HepG2 (cell line): Measurements from ENCODE around the gene RYK. TPM values are rescaled to one million over a fixed set of nuclear protein-coding genes. Genes with fewer than 3 reads are reported as not detected.

ENCODE experiments used
- ATAC-seq: fragments of 200-7000 bp; cut with Tn5 transposase; 3 replicates; pipeline ENCODE4 v1.9.1; 2020; ENCODE audit warnings: mild to moderate bottlenecking, moderate library complexity
- BruUV-seq: library from RNA; stranded (reverse); fragments of 400-500 nt; replicated peaks from 2 replicates; lab custom pipeline; 2021; lab: Mats Ljungman, UMichigan
- CTCF ChIA-PET: fragments of 300-600 bp; formaldehyde crosslinking; extraction: SDS; loops from one replicate; lab custom pipeline; 2021; ENCODE audit warnings: low total read pairs, inconsistent platforms, low intra/inter-chr PET ratio; lab: Yijun Ruan, JAX
- POLR2A ChIA-PET: fragments of 350-600 bp; sonication (Branson Sonifier 250); formaldehyde crosslinking; loops from one replicate; lab custom pipeline; 2020; ENCODE audit warnings: antibody characterized with exemption, inconsistent platforms; lab: Yijun Ruan, JAX
- DNase-seq: peaks from one replicate; pipeline ENCODE4 v3.0.0-alpha.2; 2015; ENCODE audit warnings: low spot score
- FAIRE-seq: peaks from 3 replicates; lab custom pipeline; 2011; peaks lifted over from hg19 to GRCh38; lab: Jason Lieb, UNC
- H2AFZ ChIP-seq: one replicate; pipeline ENCODE4 v1.6.1; 2011; ENCODE audit warnings: low read length, inconsistent platforms
- H3K27ac ChIP-seq: fragments of 300-600 bp; 3 replicates; pipeline ENCODE4 v1.8.0; 2011; ENCODE audit warnings: mixed run types, mild to moderate bottlenecking, mixed read lengths, low read length, inconsistent platforms; ENCODE audit not compliant: insufficient read depth; ENCODE audit errors: extremely low read length
- H3K27me3 ChIP-seq, 2 experiments: fragments of 200-600 bp in 1 of 2; 2 replicates in 1 of 2; 3 replicates in 1 of 2; pipeline versions ENCODE4 v1.6.0 to v1.8.0; 2011; ENCODE audit warnings: low read length in 2 of 2, mild to moderate bottlenecking in 2 of 2, moderate library complexity in 2 of 2, inconsistent platforms in 1 of 2; ENCODE audit not compliant: insufficient read depth in 2 of 2, control insufficient read depth in 1 of 2
- H3K36me3 ChIP-seq, 2 experiments: fragments of 200-600 bp in 1 of 2; replicated peaks in 1 of 2; 2 replicates in 1 of 2; 3 replicates in 1 of 2; pipeline versions ENCODE4 v1.5.1 to v1.8.0; 2011; ENCODE audit warnings: low read length in 2 of 2, inconsistent platforms in 1 of 2; ENCODE audit not compliant: insufficient read depth in 2 of 2, control insufficient read depth in 1 of 2
- H3K4me1 ChIP-seq: 2 replicates; pipeline ENCODE4 v1.5.1; 2012; ENCODE audit warnings: low read length, inconsistent platforms; ENCODE audit not compliant: insufficient read depth
- H3K4me2 ChIP-seq: 2 replicates; pipeline ENCODE4 v1.6.0; 2011; ENCODE audit warnings: low read depth, low read length, inconsistent platforms
- H3K4me3 ChIP-seq, 3 experiments: fragments of 200-600 bp in 1 of 3; sonication (generic), shearing (Covaris generic) in 1 of 3; replicated peaks in 1 of 3; 2 replicates each; pipeline ENCODE4 v1.5.1; 2011 to 2016; ENCODE audit warnings: low read length in 3 of 3, inconsistent platforms in 2 of 3, low read depth in 2 of 3, mild to moderate bottlenecking in 2 of 3, control low read depth in 1 of 3, mixed read lengths in 1 of 3; ENCODE audit not compliant: insufficient read depth in 1 of 3
- H3K79me2 ChIP-seq: one replicate; pipeline ENCODE4 v1.6.1; 2011; ENCODE audit warnings: low read length, inconsistent platforms; ENCODE audit not compliant: insufficient read depth
- H3K9ac ChIP-seq: 2 replicates; pipeline ENCODE4 v1.6.0; 2011; ENCODE audit warnings: mild to moderate bottlenecking, low read depth, low read length, inconsistent platforms; ENCODE audit not compliant: insufficient read depth
- H3K9me3 ChIP-seq: 2 replicates; pipeline ENCODE4 v1.5.1; 2012; ENCODE audit warnings: mild to moderate bottlenecking, low read length
- H4K20me1 ChIP-seq: 2 replicates; pipeline ENCODE4 v1.6.0; 2011; ENCODE audit warnings: inconsistent platforms, mild to moderate bottlenecking, low read length, moderate library complexity; ENCODE audit not compliant: insufficient read depth
- KLF13 ChIP-seq: sonication (generic); formaldehyde crosslinking; IDR thresholded peaks from 2 replicates; pipeline ENCODE4 v1.4.0; 2020; ENCODE audit warnings: mild to moderate bottlenecking, missing genetic modification reagents
- NFE2L2 ChIP-seq: fragments of 150-350 bp; IDR thresholded peaks from 2 replicates; pipeline ENCODE4 v1.6.1; 2014; ENCODE audit warnings: low read length
- ZNF337 ChIP-seq: sonication (generic); formaldehyde crosslinking; IDR thresholded peaks from 2 replicates; pipeline ENCODE4 v1.5.1; 2020; ENCODE audit warnings: missing genetic modification reagents, low read depth, mild to moderate bottlenecking, borderline replicate concordance
- WGBS: methylation state at CpG from one replicate; pipeline ENCODE4 v1.1.6; 2017; ENCODE audit warnings: low lambda C conversion rate; 5-methylcytosine and 5-hydroxymethylcytosine counted together
- in situ Hi-C: cut with HindIII; loops from 2 replicates; pipeline ENCODE4 v1.10.0; 2017; ENCODE audit warnings: low pct_unique_long_range_greater_than_20kb; ENCODE audit not compliant: extremely low pct_ligation_motif_present
- intact Hi-C: fragments of 100-400 bp; cut with micrococcal nuclease; formaldehyde crosslinking; loops from one replicate; pipeline ENCODE4 v1.10.0; 2022; ENCODE audit not compliant: unreplicated experiment
- polyA plus RNA-seq, 8 experiments: library from polyadenylated mRNA; depleted of rRNA in 3 of 8; stranded (reverse) in 7 of 8; unstranded in 1 of 8; fragments of >200 nt; fragmentation: Illumina TruSeq in 4 of 8; extraction: Trizol in 4 of 8; gene quantifications; 2 replicates each; pipeline versions ENCODE4 v1.2.1 to v1.2.3, GENCODE V29; 2011 to 2016; ENCODE audit warnings: low read depth in 4 of 8, missing spikeins in 1 of 8, mixed read lengths in 1 of 8; ENCODE audit not compliant: insufficient read depth in 1 of 8
- total RNA-seq, 5 experiments: library from RNA; depleted of rRNA; stranded (reverse); fragments of >200 nt; fragmentation: Illumina TruSeq; extraction: Trizol; gene quantifications; 2 replicates each; pipeline ENCODE4 v1.2.3, GENCODE V29; 2016; ENCODE audit warnings: low read depth in 1 of 5
- TF ChIP-seq, protein P1 (sequence below): sonication (generic); formaldehyde crosslinking; IDR thresholded peaks from one replicate; pipeline ENCODE4 v1.5.1; 2020; ENCODE audit warnings: mild to moderate bottlenecking, missing genetic modification reagents; ENCODE audit errors: not compliant biosample characterization
- TF ChIP-seq, protein P2 (sequence below): sonication (generic); formaldehyde crosslinking; IDR thresholded peaks from 2 replicates; pipeline ENCODE4 v1.5.0; 2020; ENCODE audit warnings: missing genetic modification reagents, mild to moderate bottlenecking, borderline replicate concordance

The RYK gene
- total and polyA plus RNA-seq, 2 of the 13 experiments (the other 11 are each of a cell fraction or from before 2014, with no cell fraction given), result 35.0 to 66.2 TPM

DNA sequence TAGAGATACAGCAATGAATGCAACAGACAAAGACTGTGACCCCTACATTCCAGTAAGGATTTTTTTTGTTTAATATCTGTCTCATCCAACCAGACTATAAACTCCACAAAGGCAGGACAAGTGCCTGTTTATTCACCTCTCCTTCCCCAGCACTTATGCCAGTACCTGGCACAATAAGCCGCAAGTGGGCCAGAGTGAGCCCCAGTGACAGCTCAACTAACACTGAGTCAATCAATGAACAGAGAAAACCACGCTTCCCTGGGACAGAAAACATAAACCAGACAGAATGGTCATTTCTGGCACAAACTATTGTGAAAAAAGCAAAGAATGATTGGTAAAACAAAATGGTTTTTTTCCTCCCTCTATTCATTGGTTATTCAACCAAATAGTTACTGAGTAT, 52.2 kb downstream of the RYK start:
- Histone ChIP-seq H3K79me2 (no peaks in the 10 kb centered on the region), H4K20me1 (no peaks in the 10 kb centered on the region), H3K4me3 (no peak overlapping the region), H3K4me2 (no peak overlapping the region), H3K27ac (no peak overlapping the region), H3K4me1 (no peaks in the 10 kb centered on the region), H3K9me3 (no peaks in the 10 kb centered on the region), H3K9ac (no peak overlapping the region), H2AFZ (no peak overlapping the region), H3K36me3 (peaks cover 5 to 56% of the 10 kb centered on the region in 2 experiments), H3K27me3 (no peaks in the 10 kb centered on the region)
- 96% methylated on average over 2 of the region's 2 CpGs for WGBS
- CTCF ChIA-PET, result interaction anchor here (0.8 kb wide), 1 partner anchor 13 kb away, joined by 3 read pairs; no protein-coding TSS in a partner anchor
- POLR2A ChIA-PET, result no interaction called here
- ATAC-seq (no peak), DNase-seq (no peak), FAIRE-seq (no peak)
- no TSS peak for BruUV-seq
- in situ Hi-C loops, result no loop called here
- intact Hi-C loops, result loop anchor here (5.0 kb wide), 1 partner anchor 99 kb away; no protein-coding TSS in a partner anchor
- no peak for TF ChIP-seq KLF13
- no peak for TF ChIP-seq ZNF337 (CRISPR knock-in tag)
- TF ChIP-seq NFE2L2, result no peak
- TF ChIP-seq, protein P1, sequence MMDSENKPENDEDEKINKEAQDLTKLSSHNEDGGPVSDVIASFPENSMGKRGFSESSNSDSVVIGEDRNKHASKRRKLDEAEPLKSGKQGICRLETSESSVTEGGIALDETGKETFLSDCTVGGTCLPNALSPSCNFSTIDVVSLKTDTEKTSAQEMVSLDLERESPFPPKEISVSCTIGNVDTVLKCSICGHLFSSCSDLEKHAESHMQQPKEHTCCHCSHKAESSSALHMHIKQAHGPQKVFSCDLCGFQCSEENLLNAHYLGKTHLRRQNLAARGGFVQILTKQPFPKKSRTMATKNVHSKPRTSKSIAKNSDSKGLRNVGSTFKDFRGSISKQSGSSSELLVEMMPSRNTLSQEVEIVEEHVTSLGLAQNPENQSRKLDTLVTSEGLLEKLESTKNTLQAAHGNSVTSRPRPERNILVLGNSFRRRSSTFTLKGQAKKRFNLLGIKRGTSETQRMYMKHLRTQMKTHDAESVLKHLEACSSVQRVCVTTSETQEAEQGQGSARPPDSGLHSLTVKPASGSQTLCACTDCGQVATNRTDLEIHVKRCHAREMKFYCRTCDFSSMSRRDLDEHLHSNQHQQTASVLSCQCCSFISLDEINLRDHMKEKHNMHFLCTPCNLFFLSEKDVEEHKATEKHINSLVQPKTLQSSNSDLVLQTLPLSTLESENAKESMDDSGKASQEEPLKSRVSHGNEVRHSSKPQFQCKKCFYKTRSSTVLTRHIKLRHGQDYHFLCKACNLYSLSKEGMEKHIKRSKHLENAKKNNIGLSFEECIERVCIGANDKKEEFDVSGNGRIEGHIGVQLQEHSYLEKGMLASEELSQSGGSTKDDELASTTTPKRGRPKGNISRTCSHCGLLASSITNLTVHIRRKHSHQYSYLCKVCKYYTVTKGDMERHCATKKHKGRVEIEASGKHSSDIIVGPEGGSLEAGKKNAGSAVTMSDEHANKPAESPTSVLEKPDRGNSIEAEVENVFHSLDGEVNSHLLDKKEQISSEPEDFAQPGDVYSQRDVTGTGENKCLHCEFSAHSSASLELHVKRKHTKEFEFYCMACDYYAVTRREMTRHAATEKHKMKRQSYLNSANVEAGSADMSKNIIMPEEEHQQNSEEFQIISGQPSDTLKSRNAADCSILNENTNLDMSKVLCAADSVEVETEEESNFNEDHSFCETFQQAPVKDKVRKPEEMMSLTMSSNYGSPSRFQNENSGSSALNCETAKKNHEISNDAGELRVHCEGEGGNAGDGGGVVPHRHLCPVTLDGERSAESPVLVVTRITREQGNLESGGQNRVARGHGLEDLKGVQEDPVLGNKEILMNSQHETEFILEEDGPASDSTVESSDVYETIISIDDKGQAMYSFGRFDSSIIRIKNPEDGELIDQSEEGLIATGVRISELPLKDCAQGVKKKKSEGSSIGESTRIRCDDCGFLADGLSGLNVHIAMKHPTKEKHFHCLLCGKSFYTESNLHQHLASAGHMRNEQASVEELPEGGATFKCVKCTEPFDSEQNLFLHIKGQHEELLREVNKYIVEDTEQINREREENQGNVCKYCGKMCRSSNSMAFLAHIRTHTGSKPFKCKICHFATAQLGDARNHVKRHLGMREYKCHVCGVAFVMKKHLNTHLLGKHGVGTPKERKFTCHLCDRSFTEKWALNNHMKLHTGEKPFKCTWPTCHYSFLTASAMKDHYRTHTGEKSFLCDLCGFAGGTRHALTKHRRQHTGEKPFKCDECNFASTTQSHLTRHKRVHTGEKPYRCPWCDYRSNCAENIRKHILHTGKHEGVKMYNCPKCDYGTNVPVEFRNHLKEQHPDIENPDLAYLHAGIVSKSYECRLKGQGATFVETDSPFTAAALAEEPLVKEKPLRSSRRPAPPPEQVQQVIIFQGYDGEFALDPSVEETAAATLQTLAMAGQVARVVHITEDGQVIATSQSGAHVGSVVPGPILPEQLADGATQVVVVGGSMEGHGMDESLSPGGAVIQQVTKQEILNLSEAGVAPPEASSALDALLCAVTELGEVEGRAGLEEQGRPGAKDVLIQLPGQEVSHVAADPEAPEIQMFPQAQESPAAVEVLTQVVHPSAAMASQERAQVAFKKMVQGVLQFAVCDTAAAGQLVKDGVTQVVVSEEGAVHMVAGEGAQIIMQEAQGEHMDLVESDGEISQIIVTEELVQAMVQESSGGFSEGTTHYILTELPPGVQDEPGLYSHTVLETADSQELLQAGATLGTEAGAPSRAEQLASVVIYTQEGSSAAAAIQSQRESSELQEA, result no peak
- TF ChIP-seq, protein P2, sequence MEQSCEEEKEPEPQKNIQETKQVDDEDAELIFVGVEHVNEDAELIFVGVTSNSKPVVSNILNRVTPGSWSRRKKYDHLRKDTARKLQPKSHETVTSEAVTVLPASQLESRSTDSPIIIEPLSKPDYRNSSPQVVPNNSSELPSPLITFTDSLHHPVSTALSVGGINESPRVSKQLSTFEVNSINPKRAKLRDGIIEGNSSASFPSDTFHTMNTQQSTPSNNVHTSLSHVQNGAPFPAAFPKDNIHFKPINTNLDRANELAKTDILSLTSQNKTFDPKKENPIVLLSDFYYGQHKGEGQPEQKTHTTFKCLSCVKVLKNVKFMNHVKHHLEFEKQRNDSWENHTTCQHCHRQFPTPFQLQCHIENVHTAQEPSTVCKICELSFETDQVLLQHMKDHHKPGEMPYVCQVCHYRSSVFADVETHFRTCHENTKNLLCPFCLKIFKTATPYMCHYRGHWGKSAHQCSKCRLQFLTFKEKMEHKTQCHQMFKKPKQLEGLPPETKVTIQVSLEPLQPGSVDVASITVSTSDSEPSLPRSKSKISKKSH (CRISPR knock-in tag), result no peak
